IgD-negative memory B cell (primary cell): ENCODE data around the gene ANKRD11. TPM values are rescaled to one million over a fixed set of nuclear protein-coding genes. Genes with fewer than 3 reads are reported as not detected.
A peak's percentile ranks its signal among the peaks of the same experiment; 100 is the strongest.

ENCODE experiments used
- H3K27ac Mint-ChIP-seq, 3 donors: one replicate each; pipeline ENCODE4 v1.8.0; 2020 to 2022; ENCODE audit warnings: mild to moderate bottlenecking in 3 of 3, mixed read lengths in 3 of 3, moderate library complexity in 1 of 3
- H3K27me3 Mint-ChIP-seq: one replicate; pipeline ENCODE4 v1.8.0; 2021; ENCODE audit warnings: mixed read lengths
- H3K36me3 Mint-ChIP-seq: one replicate; pipeline ENCODE4 v1.8.0; 2020; ENCODE audit warnings: mild to moderate bottlenecking, mixed read lengths
- H3K4me1 Mint-ChIP-seq, 3 donors: one replicate each; pipeline ENCODE4 v1.8.0; 2020 to 2022; ENCODE audit warnings: mixed read lengths in 3 of 3, mild to moderate bottlenecking in 1 of 3
- H3K4me3 Mint-ChIP-seq, 4 donors: one replicate each; pipeline ENCODE4 v1.8.0; 2020 to 2022; ENCODE audit warnings: mild to moderate bottlenecking in 4 of 4, mixed read lengths in 4 of 4, moderate library complexity in 3 of 4
- H3K9me3 Mint-ChIP-seq, 3 donors: one replicate each; pipeline ENCODE4 v1.8.0; 2020 to 2021; ENCODE audit warnings: mixed read lengths in 3 of 3, mild to moderate bottlenecking in 1 of 3
- polyA plus RNA-seq: library from polyadenylated mRNA; unstranded; fragments of 300-500 nt; fragmentation: Illumina TruSeq; gene quantifications from one replicate; pipeline ENCODE4 v1.2.3, GENCODE V29; 2021

ANKRD11 gene
- polyA plus RNA-seq, 1 donor from 2014 or later, result 11.6 TPM

GRCh38 chr16:89319631-89319885, 170.8 kb downstream of the ANKRD11 start:
- Mint-ChIP-seq H3K9me3 (no peaks in the 10 kb centered on the region), H3K36me3 (no peaks in the 10 kb centered on the region), H3K27me3 (no peaks in the 10 kb centered on the region), H3K27ac (peak overlapping the region in 2 of 3 donors; percentile 20 to 87), H3K4me1 (peaks cover 50 to 77% (median 58%) of the 10 kb centered on the region in 3 donors), H3K4me3 (peak overlapping the region in 1 of 4 donors; percentile 47)

GRCh38 chr16:89318871-89319630, 171.3 kb downstream of the ANKRD11 start:
- Mint-ChIP-seq H3K4me3 (peak overlapping the region in 1 of 4 donors; percentile 76), H3K27ac (peak overlapping the region; percentile 53 to 95 (median 63)), H3K36me3 (no peaks in the 10 kb centered on the region), H3K27me3 (no peaks in the 10 kb centered on the region), H3K9me3 (no peaks in the 10 kb centered on the region), H3K4me1 (peaks cover 55 to 78% (median 57%) of the 10 kb centered on the region in 3 donors)

- H3K36me3 Mint-ChIP-seq, result no peaks in the 10 kb centered on the region
- H3K4me3 Mint-ChIP-seq, result peak overlapping the region in 2 of 4 donors; percentile 63 to 76
- H3K9me3 Mint-ChIP-seq, result no peaks in the 10 kb centered on the region
- H3K27me3 Mint-ChIP-seq, result no peaks in the 10 kb centered on the region
- H3K27ac Mint-ChIP-seq, result peak overlapping the region; percentile 53 to 95 (median 63)
- H3K4me1 Mint-ChIP-seq, result peaks cover 60 to 79% (median 61%) of the 10 kb centered on the region in 3 donors
Observed at GRCh38 chr16:89318430-89318758, 172.0 kb downstream of the ANKRD11 start.

GRCh38 chr16:89317729-89318429, 172.5 kb downstream of the ANKRD11 start:
- Mint-ChIP-seq H3K36me3 (no peaks in the 10 kb centered on the region), H3K27me3 (no peaks in the 10 kb centered on the region), H3K4me3 (peak overlapping the region in 2 of 4 donors; percentile 63 to 76), H3K27ac (peak overlapping the region; percentile 63 to 95 (median 72)), H3K9me3 (no peaks in the 10 kb centered on the region), H3K4me1 (peaks cover 63 to 78% (median 64%) of the 10 kb centered on the region in 3 donors)

- H3K27me3 Mint-ChIP-seq, result no peaks in the 10 kb centered on the region
- H3K36me3 Mint-ChIP-seq, result no peaks in the 10 kb centered on the region
- H3K4me3 Mint-ChIP-seq, result peak overlapping the region in 3 of 4 donors; percentile 11 to 92 (median 68)
- H3K4me1 Mint-ChIP-seq, result peaks cover 61 to 74% (median 62%) of the 10 kb centered on the region in 3 donors
- no peaks in the 10 kb centered on the region for H3K9me3 Mint-ChIP-seq
- H3K27ac Mint-ChIP-seq, result peak overlapping the region; percentile 20 to 92 (median 90)
Observed at GRCh38 chr16:89317101-89317671, 173.2 kb downstream of the ANKRD11 start.

GRCh38 chr16:89316701-89317100, 173.7 kb downstream of the ANKRD11 start:
- Mint-ChIP-seq H3K4me1 (peaks cover 56 to 70% (median 60%) of the 10 kb centered on the region in 3 donors), H3K4me3 (peak overlapping the region; percentile 5 to 92 (median 76)), H3K9me3 (no peaks in the 10 kb centered on the region), H3K27ac (peak overlapping the region; percentile 8 to 92 (median 90)), H3K27me3 (no peaks in the 10 kb centered on the region), H3K36me3 (no peaks in the 10 kb centered on the region)

- Mint-ChIP-seq H3K4me3 (peak overlapping the region; percentile 32 to 92 (median 76)), H3K27me3 (no peaks in the 10 kb centered on the region)
Observed at GRCh38 chr16:89315791-89316581, 174.4 kb downstream of the ANKRD11 start.

GRCh38 chr16:89315271-89315670, 175.1 kb downstream of the ANKRD11 start:
- H3K27ac Mint-ChIP-seq, result peak overlapping the region in 1 of 3 donors; percentile 90

More at GRCh38 chr16:89315791-89316581, 174.4 kb downstream of the ANKRD11 start:
- Mint-ChIP-seq H3K27ac (peak overlapping the region; percentile 85 to 92 (median 90)), H3K9me3 (no peaks in the 10 kb centered on the region), H3K36me3 (no peaks in the 10 kb centered on the region), H3K4me1 (peaks cover 59 to 69% (median 59%) of the 10 kb centered on the region in 3 donors)

GRCh38 chr16:89314854-89315253, 175.5 kb downstream of the ANKRD11 start:
- peaks cover 59 to 64% (median 63%) of the 10 kb centered on the region in 3 donors for H3K4me1 Mint-ChIP-seq
- H3K36me3 Mint-ChIP-seq, result no peaks in the 10 kb centered on the region
- H3K27me3 Mint-ChIP-seq, result no peaks in the 10 kb centered on the region
- no peaks in the 10 kb centered on the region for H3K9me3 Mint-ChIP-seq
- peak overlapping the region in 1 of 4 donors; percentile 37 for H3K4me3 Mint-ChIP-seq
- peak overlapping the region in 1 of 3 donors; percentile 90 for H3K27ac Mint-ChIP-seq

More at GRCh38 chr16:89315271-89315670, 175.1 kb downstream of the ANKRD11 start:
- Mint-ChIP-seq H3K4me3 (peak overlapping the region in 2 of 4 donors; percentile 78 to 92), H3K36me3 (no peaks in the 10 kb centered on the region), H3K9me3 (no peaks in the 10 kb centered on the region), H3K4me1 (peaks cover 59 to 64% (median 63%) of the 10 kb centered on the region in 3 donors), H3K27me3 (no peaks in the 10 kb centered on the region)

- peak overlapping the region in 1 of 4 donors; percentile 77 for H3K4me3 Mint-ChIP-seq
- H3K9me3 Mint-ChIP-seq, result no peaks in the 10 kb centered on the region
- H3K36me3 Mint-ChIP-seq, result no peaks in the 10 kb centered on the region
Observed at GRCh38 chr16:89314357-89314756, 176.0 kb downstream of the ANKRD11 start.

GRCh38 chr16:89313583-89313982, 176.8 kb downstream of the ANKRD11 start:
- Mint-ChIP-seq H3K27ac (no peak overlapping the region), H3K4me1 (peaks cover 54 to 69% (median 65%) of the 10 kb centered on the region in 3 donors), H3K4me3 (peak overlapping the region in 1 of 4 donors; percentile 60), H3K27me3 (no peaks in the 10 kb centered on the region), H3K36me3 (no peaks in the 10 kb centered on the region), H3K9me3 (no peaks in the 10 kb centered on the region)

More at GRCh38 chr16:89314357-89314756, 176.0 kb downstream of the ANKRD11 start:
- Mint-ChIP-seq H3K4me1 (peaks cover 57 to 63% (median 63%) of the 10 kb centered on the region in 3 donors), H3K27me3 (no peaks in the 10 kb centered on the region), H3K27ac (peak overlapping the region; percentile 21 to 90 (median 73))

GRCh38 chr16:89312598-89313299, 177.6 kb downstream of the ANKRD11 start:
- Mint-ChIP-seq H3K27me3 (no peaks in the 10 kb centered on the region), H3K4me3 (no peak overlapping the region), H3K4me1 (peaks cover 53 to 67% (median 65%) of the 10 kb centered on the region in 3 donors), H3K9me3 (no peaks in the 10 kb centered on the region), H3K27ac (no peak overlapping the region), H3K36me3 (no peaks in the 10 kb centered on the region)

- H3K27me3 Mint-ChIP-seq, result no peaks in the 10 kb centered on the region
Observed at GRCh38 chr16:89312194-89312593, 178.2 kb downstream of the ANKRD11 start.

GRCh38 chr16:89311636-89312035, 178.7 kb downstream of the ANKRD11 start:
- Mint-ChIP-seq H3K4me3 (no peak overlapping the region), H3K4me1 (peaks cover 45 to 59% (median 59%) of the 10 kb centered on the region in 3 donors), H3K27ac (no peak overlapping the region), H3K27me3 (no peaks in the 10 kb centered on the region), H3K36me3 (no peaks in the 10 kb centered on the region), H3K9me3 (no peaks in the 10 kb centered on the region)

More at GRCh38 chr16:89312194-89312593, 178.2 kb downstream of the ANKRD11 start:
- Mint-ChIP-seq H3K36me3 (no peaks in the 10 kb centered on the region), H3K9me3 (no peaks in the 10 kb centered on the region), H3K4me3 (no peak overlapping the region), H3K27ac (no peak overlapping the region), H3K4me1 (peaks cover 51 to 63% (median 62%) of the 10 kb centered on the region in 3 donors)
